GM12874 (cell line): Measurements from ENCODE around the gene TRIP12.

Experiments
- CTCF ChIP-seq: IDR thresholded peaks from 2 replicates; pipeline ENCODE4 v1.5.1; 2011; ENCODE audit warnings: low read depth, mild to moderate bottlenecking, control low read depth, low read length, moderate library complexity; ENCODE audit not compliant: insufficient read depth

TRIP12 gene

GRCh38 chr2:229832510-229832898 is 89.3 kb downstream of the TRIP12 start:
- no peak for TF ChIP-seq CTCF

- no peak for TF ChIP-seq CTCF
These were observed 89.9 kb downstream of the TRIP12 start for GRCh38 chr2:229831805-229832509.

GRCh38 chr2:229825476-229825875 is 96.3 kb downstream of the TRIP12 start:
- 0 out of 2 replicates have a peak, but pooled peaks have one; percentile 4 for TF ChIP-seq CTCF

GRCh38 chr2:229821316-229821715 is 100.5 kb downstream of the TRIP12 start:
- TF ChIP-seq CTCF, result no peak

GRCh38 chr2:229818230-229818629 is 103.6 kb downstream of the TRIP12 start:
- TF ChIP-seq CTCF, result no peak

GRCh38 chr2:229815858-229816257 is 106.0 kb downstream of the TRIP12 start:
- TF ChIP-seq CTCF, result no peak

- TF ChIP-seq CTCF, result no peak
These were observed 106.5 kb downstream of the TRIP12 start for GRCh38 chr2:229815342-229815741.
